ENCODE data around the gene CLMP. TPM values are rescaled to one million over a fixed set of nuclear protein-coding genes. Genes with fewer than 3 reads are reported as not detected.

Gene CLMP
- total and polyA plus RNA-seq, 9 of the 15 experiments (the other 6 are each of a cell fraction or from before 2014, with no cell fraction given): 0.02 to 0.15 (median 0.03) TPM; not detected in 6

GRCh38 chr11:123164732-123165450 lies 30.2 kb downstream of the CLMP start:
- WGBS (ENCODE audit: insufficient coverage, low coverage, missing lambda C conversion rate): 12% methylated on average over 7 of the region's 7 CpGs
- in situ Hi-C loops (cut with MboI): no loop called here

More at GRCh38 chr11:123164732-123165450, 30.2 kb downstream of the CLMP start:
- no peaks in the 10 kb centered on the region for H3K79me2 ChIP-seq (ENCODE audit: control insufficient read depth, insufficient read depth, low read length)
- ChIA-PET CTCF (ENCODE audit: low intra/inter-chr PET ratio) (no interaction called here), POLR2A (no interaction called here)
- no peak for DNase-seq (ENCODE audit: extremely low read depth in 1 of 4, low spot score in 3 of 4)
- peaks cover 3 to 20% of the 10 kb centered on the region in 2 experiments; a peak in 3 of 5 replicates for H3K27me3 ChIP-seq (ENCODE audit: control insufficient read depth in 2 of 2, insufficient read depth in 2 of 2, low read length in 2 of 2)
- H3K4me2 ChIP-seq (ENCODE audit: insufficient read depth, low read length): no peak overlapping the region
- H2AFZ ChIP-seq (ENCODE audit: low read depth, low read length): no peak overlapping the region
- H3K9me1 ChIP-seq (ENCODE audit: control insufficient read depth, insufficient read depth, low read length): peaks cover 5% of the 10 kb centered on the region
- H3K4me3 ChIP-seq: no peak overlapping the region
- H3K9me3 ChIP-seq (replicated peaks; ENCODE audit: control insufficient read depth, insufficient read depth, low read depth, low read length): no peaks in the 10 kb centered on the region
- FAIRE-seq: no peak
- TF ChIP-seq ZBTB9 (CRISPR knock-in tag; IDR thresholded peaks at IDR 0.05): no peak
- no peak for TF ChIP-seq RNF219 (CRISPR knock-in tag; IDR thresholded peaks at IDR 0.05)
- TF ChIP-seq ZNF184 (CRISPR knock-in tag; IDR thresholded peaks at IDR 0.05): no peak
- no peak for TF ChIP-seq PML (IDR thresholded peaks at IDR 0.05; ENCODE audit: low read length)
- TF ChIP-seq ELK1 (CRISPR knock-in tag; IDR thresholded peaks at IDR 0.05): no peak
- no peak for TF ChIP-seq ERF (CRISPR knock-in tag; IDR thresholded peaks at IDR 0.05)
- no peak for ATAC-seq
- no peaks in the 10 kb centered on the region for H3K36me3 ChIP-seq (ENCODE audit: control insufficient read depth, insufficient read depth, low read length)
- intact Hi-C loops (cut with micrococcal nuclease): loop anchor here (5.0 kb wide), 1 partner anchor 82 kb away; no protein-coding TSS in a partner anchor
- H3K27ac ChIP-seq (ENCODE audit: extremely low read depth, low read depth, low read length): no peak overlapping the region
- no TSS peak for BruUV-seq (replicated peaks)
- no peak overlapping the region for H3K9ac ChIP-seq (ENCODE audit: insufficient read depth in 1 of 2, low read depth in 2 of 2, low read length in 2 of 2)
- no peaks in the 10 kb centered on the region for H3K4me1 ChIP-seq (replicated peaks in 1 of 2; ENCODE audit: control insufficient read depth in 2 of 2, insufficient read depth in 2 of 2, low read length in 2 of 2)
- H4K20me1 ChIP-seq (replicated peaks; ENCODE audit: control insufficient read depth, insufficient read depth, low read length): no peaks in the 10 kb centered on the region; the same call in 1 of the 2 replicates

Data from K562 (cell line).